OCI-LY7 (cell line): ENCODE results near the gene FAM168B.

Source experiments
- EZH2phosphoT487 ChIP-seq: fragments of 200-600 bp; sonication (generic); IDR thresholded peaks from 2 replicates; pipeline ENCODE4 v1.6.1; 2018; ENCODE audit warnings: low read depth, borderline replicate concordance, mild to moderate bottlenecking, mixed run types, antibody characterized with exemption, low read length, moderate library complexity, mixed read lengths
- TF ChIP-seq, protein P1 (sequence below): fragments of 200-600 bp; sonication (generic); conservative IDR thresholded peaks from 2 replicates; pipeline ENCODE4 v1.5.1; 2014; ENCODE audit warnings: mild to moderate bottlenecking, antibody characterized with exemption, low read length, moderate library complexity, mixed read lengths

DNA sequence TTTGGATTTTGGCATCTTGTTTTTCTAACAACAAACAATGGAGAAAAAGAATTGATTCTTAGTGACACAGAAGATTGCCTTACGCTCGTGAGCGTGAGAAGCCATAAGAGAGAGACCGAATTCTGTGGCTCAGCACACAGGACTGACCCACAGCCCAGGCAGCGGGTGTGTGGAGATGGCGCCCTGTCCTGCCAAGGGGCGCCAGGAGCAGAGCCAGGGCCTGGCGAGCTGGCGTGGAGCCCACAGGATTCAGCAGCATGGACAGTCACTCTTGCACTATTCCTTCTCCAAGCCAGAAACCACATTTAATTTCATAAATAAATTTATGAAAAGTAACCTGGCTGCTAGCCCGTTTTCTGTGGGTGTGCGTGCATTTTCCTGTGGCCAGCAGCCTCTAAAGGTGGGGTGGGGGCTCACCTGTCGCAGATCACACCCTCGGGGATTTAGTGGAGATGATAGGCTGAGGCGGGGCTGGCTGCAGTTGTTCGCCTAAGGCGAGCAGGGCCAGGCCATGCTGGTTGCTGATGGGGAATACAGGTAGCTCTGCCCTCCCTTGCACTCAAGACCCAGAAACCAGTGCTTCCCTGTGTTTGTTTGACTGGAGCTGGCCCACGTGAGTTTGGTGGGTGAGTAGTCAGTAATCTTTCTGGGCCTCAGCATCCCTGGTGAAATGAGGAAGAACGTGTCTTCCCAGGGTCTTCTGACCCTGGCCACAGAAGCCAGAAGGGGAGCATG, 46.2 kb downstream of the FAM168B start:
- TF ChIP-seq, protein P1, sequence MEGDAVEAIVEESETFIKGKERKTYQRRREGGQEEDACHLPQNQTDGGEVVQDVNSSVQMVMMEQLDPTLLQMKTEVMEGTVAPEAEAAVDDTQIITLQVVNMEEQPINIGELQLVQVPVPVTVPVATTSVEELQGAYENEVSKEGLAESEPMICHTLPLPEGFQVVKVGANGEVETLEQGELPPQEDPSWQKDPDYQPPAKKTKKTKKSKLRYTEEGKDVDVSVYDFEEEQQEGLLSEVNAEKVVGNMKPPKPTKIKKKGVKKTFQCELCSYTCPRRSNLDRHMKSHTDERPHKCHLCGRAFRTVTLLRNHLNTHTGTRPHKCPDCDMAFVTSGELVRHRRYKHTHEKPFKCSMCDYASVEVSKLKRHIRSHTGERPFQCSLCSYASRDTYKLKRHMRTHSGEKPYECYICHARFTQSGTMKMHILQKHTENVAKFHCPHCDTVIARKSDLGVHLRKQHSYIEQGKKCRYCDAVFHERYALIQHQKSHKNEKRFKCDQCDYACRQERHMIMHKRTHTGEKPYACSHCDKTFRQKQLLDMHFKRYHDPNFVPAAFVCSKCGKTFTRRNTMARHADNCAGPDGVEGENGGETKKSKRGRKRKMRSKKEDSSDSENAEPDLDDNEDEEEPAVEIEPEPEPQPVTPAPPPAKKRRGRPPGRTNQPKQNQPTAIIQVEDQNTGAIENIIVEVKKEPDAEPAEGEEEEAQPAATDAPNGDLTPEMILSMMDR, result no peak
- no peak for TF ChIP-seq EZH2phosphoT487
